WTC11 (cell line): ENCODE measurements around the gene EYS.

Source experiments
- ATF3 ChIP-seq: sonication (generic); formaldehyde crosslinking; conservative IDR thresholded peaks from 2 replicates; pipeline ENCODE4 v1.8.1; 2022; ENCODE audit warnings: mild to moderate bottlenecking, missing genetic modification reagents
- CBFB ChIP-seq: sonication (generic); formaldehyde crosslinking; IDR thresholded peaks from 2 replicates; pipeline ENCODE4 v1.8.1; 2022; ENCODE audit warnings: mild to moderate bottlenecking, low read depth, missing genetic modification reagents
- CDX4 ChIP-seq: fragments of 250-450 bp; sonication (Bioruptor Pico); IDR thresholded peaks from 2 replicates; pipeline ENCODE4 v1.9.0; 2021; ENCODE audit warnings: moderate library complexity, mild to moderate bottlenecking, inconsistent platforms, borderline replicate concordance
- CREB1 ChIP-seq: sonication (generic); formaldehyde crosslinking; IDR thresholded peaks from 2 replicates; pipeline ENCODE4 v1.8.0; 2023; ENCODE audit warnings: mild to moderate bottlenecking, missing genetic modification reagents
- CTCF ChIP-seq: fragments of 200-600 bp; IDR thresholded peaks from 2 replicates; pipeline ENCODE4 v1.8.0; 2022; ENCODE audit warnings: antibody characterized with exemption
- ZBTB21 ChIP-seq: sonication (generic); formaldehyde crosslinking; IDR thresholded peaks from 2 replicates; pipeline ENCODE4 v1.8.1; 2023; ENCODE audit warnings: mild to moderate bottlenecking, missing genetic modification reagents, borderline replicate concordance
- ZNF138 ChIP-seq: sonication (generic); formaldehyde crosslinking; conservative IDR thresholded peaks from 2 replicates; pipeline ENCODE4 v1.8.1; 2022; ENCODE audit warnings: mild to moderate bottlenecking, moderate library complexity, missing genetic modification reagents
- TF ChIP-seq, protein P1 (sequence below): sonication (generic); formaldehyde crosslinking; IDR thresholded peaks from 2 replicates; pipeline ENCODE4 v1.8.1; 2023; ENCODE audit warnings: mild to moderate bottlenecking, missing genetic modification reagents
- TF ChIP-seq, protein P2 (sequence below): sonication (generic); formaldehyde crosslinking; IDR thresholded peaks from 2 replicates; pipeline ENCODE4 v1.8.0; 2022; ENCODE audit warnings: mild to moderate bottlenecking, missing genetic modification reagents

DNA sequence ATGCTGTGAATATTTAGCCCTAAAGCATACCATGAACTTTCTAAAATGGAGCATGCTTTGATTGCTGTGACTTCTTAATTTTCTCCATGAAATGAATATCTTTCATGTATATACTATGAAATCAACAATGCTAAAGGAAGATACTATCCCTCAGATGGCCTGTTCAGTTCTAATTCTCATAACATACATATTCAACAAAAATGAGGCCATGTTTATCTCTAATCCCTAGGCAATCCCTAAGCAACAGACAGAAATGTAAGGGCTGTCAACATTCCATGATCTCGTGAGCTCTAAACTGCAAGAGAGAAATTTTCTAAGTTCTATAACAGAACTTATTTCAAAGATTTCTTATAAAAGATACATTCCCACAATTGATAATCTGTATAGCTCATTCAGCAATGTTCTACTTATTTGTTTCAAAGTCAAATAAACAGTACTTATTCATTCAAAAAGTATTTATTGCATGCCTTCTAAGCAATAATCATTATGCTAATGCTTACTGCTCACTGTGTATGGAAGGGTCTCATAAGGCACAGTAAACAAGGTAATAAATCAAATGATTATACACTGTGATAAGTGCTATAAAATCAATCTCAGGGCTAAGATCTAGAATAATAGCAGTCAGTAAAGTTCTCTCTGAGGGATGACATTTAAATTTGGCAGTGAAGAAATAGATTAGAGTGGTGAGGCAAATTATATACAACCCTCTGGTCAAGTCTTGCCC is 1578.6 kb downstream of the EYS start:
- no peak for TF ChIP-seq CTCF
- TF ChIP-seq ZBTB21, result no peak
- TF ChIP-seq ATF3 (CRISPR knock-in tag), result no peak
- no peak for TF ChIP-seq CDX4
- TF ChIP-seq, protein P1, sequence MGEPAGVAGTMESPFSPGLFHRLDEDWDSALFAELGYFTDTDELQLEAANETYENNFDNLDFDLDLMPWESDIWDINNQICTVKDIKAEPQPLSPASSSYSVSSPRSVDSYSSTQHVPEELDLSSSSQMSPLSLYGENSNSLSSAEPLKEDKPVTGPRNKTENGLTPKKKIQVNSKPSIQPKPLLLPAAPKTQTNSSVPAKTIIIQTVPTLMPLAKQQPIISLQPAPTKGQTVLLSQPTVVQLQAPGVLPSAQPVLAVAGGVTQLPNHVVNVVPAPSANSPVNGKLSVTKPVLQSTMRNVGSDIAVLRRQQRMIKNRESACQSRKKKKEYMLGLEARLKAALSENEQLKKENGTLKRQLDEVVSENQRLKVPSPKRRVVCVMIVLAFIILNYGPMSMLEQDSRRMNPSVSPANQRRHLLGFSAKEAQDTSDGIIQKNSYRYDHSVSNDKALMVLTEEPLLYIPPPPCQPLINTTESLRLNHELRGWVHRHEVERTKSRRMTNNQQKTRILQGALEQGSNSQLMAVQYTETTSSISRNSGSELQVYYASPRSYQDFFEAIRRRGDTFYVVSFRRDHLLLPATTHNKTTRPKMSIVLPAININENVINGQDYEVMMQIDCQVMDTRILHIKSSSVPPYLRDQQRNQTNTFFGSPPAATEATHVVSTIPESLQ, result no peak
- TF ChIP-seq ZNF138, result no peak
- TF ChIP-seq, protein P2, sequence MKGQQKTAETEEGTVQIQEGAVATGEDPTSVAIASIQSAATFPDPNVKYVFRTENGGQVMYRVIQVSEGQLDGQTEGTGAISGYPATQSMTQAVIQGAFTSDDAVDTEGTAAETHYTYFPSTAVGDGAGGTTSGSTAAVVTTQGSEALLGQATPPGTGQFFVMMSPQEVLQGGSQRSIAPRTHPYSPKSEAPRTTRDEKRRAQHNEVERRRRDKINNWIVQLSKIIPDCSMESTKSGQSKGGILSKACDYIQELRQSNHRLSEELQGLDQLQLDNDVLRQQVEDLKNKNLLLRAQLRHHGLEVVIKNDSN (CRISPR knock-in tag), result no peak
- no peak for TF ChIP-seq CREB1 (CRISPR knock-in tag)
- no peak for TF ChIP-seq CBFB (CRISPR knock-in tag)
